K562 (cell line): Measurements from ENCODE around the gene CACNB2.

Experiments used
- EGR1 ChIP-seq: fragments of 450-650 bp; conservative IDR thresholded peaks from 2 replicates; pipeline ENCODE4 v1.6.1; 2017; ENCODE audit warnings: mild to moderate bottlenecking
- ELF2 ChIP-seq: fragments of 250-450 bp; sonication (Bioruptor Pico); IDR thresholded peaks from 2 replicates; pipeline ENCODE4 v1.5.0; 2021; ENCODE audit warnings: mild to moderate bottlenecking
- FOXK2 ChIP-seq, 2 experiments: fragments of 450-650 bp; IDR thresholded peaks in 1 of 2; conservative IDR thresholded peaks in 1 of 2; 2 replicates each; pipeline ENCODE4 v1.6.1; 2016; ENCODE audit warnings: low read depth in 2 of 2, mild to moderate bottlenecking in 1 of 2
- RBM39 ChIP-seq: fragments of 200-400 bp; formaldehyde crosslinking; optimal IDR thresholded peaks from 2 replicates; pipeline ENCODE3; 2018; ENCODE audit warnings: low read depth, low read length
- SPI1 ChIP-seq: IDR thresholded peaks from 2 replicates; pipeline ENCODE4 v1.6.1; 2011; ENCODE audit warnings: low read depth, low read length, control low read depth, borderline replicate concordance
- YY1 ChIP-seq, 3 experiments: IDR thresholded peaks; 2 replicates each; pipeline ENCODE4 v1.6.1; 2011; ENCODE audit warnings: low read length in 2 of 3, mild to moderate bottlenecking in 2 of 3, moderate library complexity in 2 of 3, borderline replicate concordance in 1 of 3, control low read depth in 1 of 3, low read depth in 1 of 3; ENCODE audit not compliant: insufficient read depth in 3 of 3, insufficient replicate concordance in 2 of 3, control insufficient read depth in 1 of 3, insufficient read length in 1 of 3; ENCODE audit errors: extremely low read depth in 1 of 3
- ZNF445 ChIP-seq: fragments of 250-450 bp; sonication (Bioruptor Pico); IDR thresholded peaks from 2 replicates; pipeline ENCODE4 v1.4.0; 2020; ENCODE audit warnings: low read depth, mild to moderate bottlenecking, moderate library complexity
- ZZZ3 ChIP-seq: fragments of 450-650 bp; IDR thresholded peaks from 2 replicates; pipeline ENCODE4 v1.6.1; 2016; ENCODE audit warnings: antibody characterized with exemption, mild to moderate bottlenecking, moderate library complexity
- TF ChIP-seq, protein P1 (sequence below), 2 experiments: fragments of 450-650 bp; conservative IDR thresholded peaks; 2 replicates each; pipeline ENCODE4 v1.6.1; 2017; ENCODE audit warnings: mild to moderate bottlenecking in 2 of 2, moderate library complexity in 2 of 2
- TF ChIP-seq, protein P2 (sequence below), 2 experiments: fragments of 450-650 bp in 1 of 2; sonication (generic) in 1 of 2; formaldehyde crosslinking in 1 of 2; IDR thresholded peaks in 1 of 2; conservative IDR thresholded peaks in 1 of 2; 2 replicates each; pipeline versions ENCODE4 v1.6.1 to v1.8.1; 2016 to 2023; ENCODE audit warnings: mild to moderate bottlenecking in 2 of 2, moderate library complexity in 2 of 2, inconsistent platforms in 1 of 2, missing genetic modification reagents in 1 of 2
- TF ChIP-seq, protein P3 (sequence below): fragments of 250-450 bp; sonication (Bioruptor Pico); IDR thresholded peaks from 2 replicates; pipeline ENCODE4 v1.8.0; 2021; ENCODE audit warnings: moderate library complexity, mild to moderate bottlenecking, inconsistent platforms
- TF ChIP-seq, protein P4 (sequence below): sonication (generic); formaldehyde crosslinking; IDR thresholded peaks from 2 replicates; pipeline ENCODE4 v1.8.1; 2022; ENCODE audit warnings: missing genetic modification reagents
- TF ChIP-seq, protein P5 (sequence below): sonication (generic); formaldehyde crosslinking; IDR thresholded peaks from 2 replicates; pipeline ENCODE4 v1.8.0; 2022; ENCODE audit warnings: mild to moderate bottlenecking, missing genetic modification reagents
- TF ChIP-seq, protein P6 (sequence below): fragments of 150-350 bp; IDR thresholded peaks from 2 replicates; pipeline ENCODE4 v1.6.1; 2014; ENCODE audit warnings: low read depth, mild to moderate bottlenecking, low read length, borderline replicate concordance

DNA sequence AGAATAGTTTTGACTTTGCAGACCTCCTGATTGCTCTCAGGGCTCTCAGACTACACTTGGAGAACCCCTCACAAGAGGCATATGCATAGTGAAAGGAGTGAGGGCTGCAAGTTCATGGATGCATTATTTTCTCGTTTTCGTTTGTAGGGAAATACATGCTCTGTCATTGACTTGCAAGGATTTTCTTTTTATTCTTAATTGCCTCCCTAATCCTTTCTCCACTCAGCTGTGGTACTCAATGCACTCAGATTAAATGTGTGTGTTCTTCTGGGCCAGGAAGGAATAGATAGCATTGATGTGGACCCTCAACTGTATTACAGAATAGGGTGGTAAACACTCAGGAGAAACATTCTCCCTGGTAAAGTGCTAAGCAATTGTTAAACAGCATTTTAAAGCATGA, 188.7 kb downstream of the CACNB2 start:
- TF ChIP-seq EGR1 (no peak), ELF2 (CRISPR knock-in tag) (no peak), YY1 (IDR thresholded peaks at IDR 0.05; ENCODE audit: borderline replicate concordance in 1 of 3, control insufficient read depth in 1 of 3, extremely low read depth in 1 of 3, insufficient read depth in 3 of 3, insufficient read length in 1 of 3, insufficient replicate concordance in 2 of 3, low read depth in 1 of 3, low read length in 2 of 3) (no peak), ZNF445 (CRISPR knock-in tag) (no peak), ZZZ3 (no peak), FOXK2 (conservative IDR thresholded peaks at IDR 0.05 in 1 of 2, IDR thresholded peaks at IDR 0.05 in 1 of 2; ENCODE audit: low read depth in 2 of 2) (no peak), SPI1 (no peak), RBM39 (no peak)
- TF ChIP-seq, protein P1, sequence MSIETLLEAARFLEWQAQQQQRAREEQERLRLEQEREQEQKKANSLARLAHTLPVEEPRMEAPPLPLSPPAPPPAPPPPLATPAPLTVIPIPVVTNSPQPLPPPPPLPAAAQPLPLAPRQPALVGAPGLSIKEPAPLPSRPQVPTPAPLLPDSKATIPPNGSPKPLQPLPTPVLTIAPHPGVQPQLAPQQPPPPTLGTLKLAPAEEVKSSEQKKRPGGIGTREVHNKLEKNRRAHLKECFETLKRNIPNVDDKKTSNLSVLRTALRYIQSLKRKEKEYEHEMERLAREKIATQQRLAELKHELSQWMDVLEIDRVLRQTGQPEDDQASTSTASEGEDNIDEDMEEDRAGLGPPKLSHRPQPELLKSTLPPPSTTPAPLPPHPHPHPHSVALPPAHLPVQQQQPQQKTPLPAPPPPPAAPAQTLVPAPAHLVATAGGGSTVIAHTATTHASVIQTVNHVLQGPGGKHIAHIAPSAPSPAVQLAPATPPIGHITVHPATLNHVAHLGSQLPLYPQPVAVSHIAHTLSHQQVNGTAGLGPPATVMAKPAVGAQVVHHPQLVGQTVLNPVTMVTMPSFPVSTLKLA (conservative IDR thresholded peaks at IDR 0.05) = no peak
- TF ChIP-seq, protein P2, sequence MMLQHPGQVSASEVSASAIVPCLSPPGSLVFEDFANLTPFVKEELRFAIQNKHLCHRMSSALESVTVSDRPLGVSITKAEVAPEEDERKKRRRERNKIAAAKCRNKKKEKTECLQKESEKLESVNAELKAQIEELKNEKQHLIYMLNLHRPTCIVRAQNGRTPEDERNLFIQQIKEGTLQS (IDR thresholded peaks at IDR 0.05) = no peak
- TF ChIP-seq, protein P2 (CRISPR knock-in tag; conservative IDR thresholded peaks at IDR 0.05) = no peak
- TF ChIP-seq, protein P3, sequence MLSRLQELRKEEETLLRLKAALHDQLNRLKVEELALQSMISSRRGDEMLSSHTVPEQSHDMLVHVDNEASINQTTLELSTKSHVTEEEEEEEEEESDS = no peak
- TF ChIP-seq, protein P4, sequence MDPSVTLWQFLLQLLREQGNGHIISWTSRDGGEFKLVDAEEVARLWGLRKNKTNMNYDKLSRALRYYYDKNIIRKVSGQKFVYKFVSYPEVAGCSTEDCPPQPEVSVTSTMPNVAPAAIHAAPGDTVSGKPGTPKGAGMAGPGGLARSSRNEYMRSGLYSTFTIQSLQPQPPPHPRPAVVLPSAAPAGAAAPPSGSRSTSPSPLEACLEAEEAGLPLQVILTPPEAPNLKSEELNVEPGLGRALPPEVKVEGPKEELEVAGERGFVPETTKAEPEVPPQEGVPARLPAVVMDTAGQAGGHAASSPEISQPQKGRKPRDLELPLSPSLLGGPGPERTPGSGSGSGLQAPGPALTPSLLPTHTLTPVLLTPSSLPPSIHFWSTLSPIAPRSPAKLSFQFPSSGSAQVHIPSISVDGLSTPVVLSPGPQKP (CRISPR knock-in tag) = no peak
- TF ChIP-seq, protein P5, sequence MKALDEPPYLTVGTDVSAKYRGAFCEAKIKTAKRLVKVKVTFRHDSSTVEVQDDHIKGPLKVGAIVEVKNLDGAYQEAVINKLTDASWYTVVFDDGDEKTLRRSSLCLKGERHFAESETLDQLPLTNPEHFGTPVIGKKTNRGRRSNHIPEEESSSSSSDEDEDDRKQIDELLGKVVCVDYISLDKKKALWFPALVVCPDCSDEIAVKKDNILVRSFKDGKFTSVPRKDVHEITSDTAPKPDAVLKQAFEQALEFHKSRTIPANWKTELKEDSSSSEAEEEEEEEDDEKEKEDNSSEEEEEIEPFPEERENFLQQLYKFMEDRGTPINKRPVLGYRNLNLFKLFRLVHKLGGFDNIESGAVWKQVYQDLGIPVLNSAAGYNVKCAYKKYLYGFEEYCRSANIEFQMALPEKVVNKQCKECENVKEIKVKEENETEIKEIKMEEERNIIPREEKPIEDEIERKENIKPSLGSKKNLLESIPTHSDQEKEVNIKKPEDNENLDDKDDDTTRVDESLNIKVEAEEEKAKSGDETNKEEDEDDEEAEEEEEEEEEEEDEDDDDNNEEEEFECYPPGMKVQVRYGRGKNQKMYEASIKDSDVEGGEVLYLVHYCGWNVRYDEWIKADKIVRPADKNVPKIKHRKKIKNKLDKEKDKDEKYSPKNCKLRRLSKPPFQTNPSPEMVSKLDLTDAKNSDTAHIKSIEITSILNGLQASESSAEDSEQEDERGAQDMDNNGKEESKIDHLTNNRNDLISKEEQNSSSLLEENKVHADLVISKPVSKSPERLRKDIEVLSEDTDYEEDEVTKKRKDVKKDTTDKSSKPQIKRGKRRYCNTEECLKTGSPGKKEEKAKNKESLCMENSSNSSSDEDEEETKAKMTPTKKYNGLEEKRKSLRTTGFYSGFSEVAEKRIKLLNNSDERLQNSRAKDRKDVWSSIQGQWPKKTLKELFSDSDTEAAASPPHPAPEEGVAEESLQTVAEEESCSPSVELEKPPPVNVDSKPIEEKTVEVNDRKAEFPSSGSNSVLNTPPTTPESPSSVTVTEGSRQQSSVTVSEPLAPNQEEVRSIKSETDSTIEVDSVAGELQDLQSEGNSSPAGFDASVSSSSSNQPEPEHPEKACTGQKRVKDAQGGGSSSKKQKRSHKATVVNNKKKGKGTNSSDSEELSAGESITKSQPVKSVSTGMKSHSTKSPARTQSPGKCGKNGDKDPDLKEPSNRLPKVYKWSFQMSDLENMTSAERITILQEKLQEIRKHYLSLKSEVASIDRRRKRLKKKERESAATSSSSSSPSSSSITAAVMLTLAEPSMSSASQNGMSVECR (CRISPR knock-in tag) = no peak
- TF ChIP-seq, protein P6, sequence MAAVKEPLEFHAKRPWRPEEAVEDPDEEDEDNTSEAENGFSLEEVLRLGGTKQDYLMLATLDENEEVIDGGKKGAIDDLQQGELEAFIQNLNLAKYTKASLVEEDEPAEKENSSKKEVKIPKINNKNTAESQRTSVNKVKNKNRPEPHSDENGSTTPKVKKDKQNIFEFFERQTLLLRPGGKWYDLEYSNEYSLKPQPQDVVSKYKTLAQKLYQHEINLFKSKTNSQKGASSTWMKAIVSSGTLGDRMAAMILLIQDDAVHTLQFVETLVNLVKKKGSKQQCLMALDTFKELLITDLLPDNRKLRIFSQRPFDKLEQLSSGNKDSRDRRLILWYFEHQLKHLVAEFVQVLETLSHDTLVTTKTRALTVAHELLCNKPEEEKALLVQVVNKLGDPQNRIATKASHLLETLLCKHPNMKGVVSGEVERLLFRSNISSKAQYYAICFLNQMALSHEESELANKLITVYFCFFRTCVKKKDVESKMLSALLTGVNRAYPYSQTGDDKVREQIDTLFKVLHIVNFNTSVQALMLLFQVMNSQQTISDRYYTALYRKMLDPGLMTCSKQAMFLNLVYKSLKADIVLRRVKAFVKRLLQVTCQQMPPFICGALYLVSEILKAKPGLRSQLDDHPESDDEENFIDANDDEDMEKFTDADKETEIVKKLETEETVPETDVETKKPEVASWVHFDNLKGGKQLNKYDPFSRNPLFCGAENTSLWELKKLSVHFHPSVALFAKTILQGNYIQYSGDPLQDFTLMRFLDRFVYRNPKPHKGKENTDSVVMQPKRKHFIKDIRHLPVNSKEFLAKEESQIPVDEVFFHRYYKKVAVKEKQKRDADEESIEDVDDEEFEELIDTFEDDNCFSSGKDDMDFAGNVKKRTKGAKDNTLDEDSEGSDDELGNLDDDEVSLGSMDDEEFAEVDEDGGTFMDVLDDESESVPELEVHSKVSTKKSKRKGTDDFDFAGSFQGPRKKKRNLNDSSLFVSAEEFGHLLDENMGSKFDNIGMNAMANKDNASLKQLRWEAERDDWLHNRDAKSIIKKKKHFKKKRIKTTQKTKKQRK = no peak
